ENCODE results near the gene RAB29.

DNA sequence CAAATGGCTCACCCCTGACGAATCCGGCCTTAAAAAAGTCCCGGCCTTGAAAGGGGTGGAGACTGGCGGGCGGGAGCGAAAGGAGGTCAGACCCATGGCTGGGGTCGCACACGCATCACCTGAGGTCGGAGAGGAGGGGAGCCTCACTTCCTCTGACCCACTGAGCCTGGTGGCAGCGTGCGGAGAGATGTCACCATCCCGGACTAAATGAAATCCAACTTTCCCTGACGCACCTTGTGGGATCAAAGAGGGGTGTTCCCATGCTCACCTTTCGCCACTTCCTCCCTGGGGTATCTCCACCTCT lies 38.4 kb upstream of the RAB29 start:
- TF ChIP-seq, protein P1, sequence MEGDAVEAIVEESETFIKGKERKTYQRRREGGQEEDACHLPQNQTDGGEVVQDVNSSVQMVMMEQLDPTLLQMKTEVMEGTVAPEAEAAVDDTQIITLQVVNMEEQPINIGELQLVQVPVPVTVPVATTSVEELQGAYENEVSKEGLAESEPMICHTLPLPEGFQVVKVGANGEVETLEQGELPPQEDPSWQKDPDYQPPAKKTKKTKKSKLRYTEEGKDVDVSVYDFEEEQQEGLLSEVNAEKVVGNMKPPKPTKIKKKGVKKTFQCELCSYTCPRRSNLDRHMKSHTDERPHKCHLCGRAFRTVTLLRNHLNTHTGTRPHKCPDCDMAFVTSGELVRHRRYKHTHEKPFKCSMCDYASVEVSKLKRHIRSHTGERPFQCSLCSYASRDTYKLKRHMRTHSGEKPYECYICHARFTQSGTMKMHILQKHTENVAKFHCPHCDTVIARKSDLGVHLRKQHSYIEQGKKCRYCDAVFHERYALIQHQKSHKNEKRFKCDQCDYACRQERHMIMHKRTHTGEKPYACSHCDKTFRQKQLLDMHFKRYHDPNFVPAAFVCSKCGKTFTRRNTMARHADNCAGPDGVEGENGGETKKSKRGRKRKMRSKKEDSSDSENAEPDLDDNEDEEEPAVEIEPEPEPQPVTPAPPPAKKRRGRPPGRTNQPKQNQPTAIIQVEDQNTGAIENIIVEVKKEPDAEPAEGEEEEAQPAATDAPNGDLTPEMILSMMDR (IDR thresholded peaks at IDR 0.05): no peak
- TF ChIP-seq ZFX (IDR thresholded peaks at IDR 0.05; ENCODE audit: borderline replicate concordance): no peak

Data from 22Rv1 (cell line).